IPS-20b (cell line): Measurements from ENCODE around the gene CA11.

Experiments
- H3K27ac ChIP-seq: one replicate; pipeline ENCODE4 v1.5.1; 2013; ENCODE audit warnings: low read length
- H3K27me3 ChIP-seq: 2 replicates; pipeline ENCODE4 v1.6.1; 2013; ENCODE audit warnings: mild to moderate bottlenecking, low read length, inconsistent platforms; ENCODE audit not compliant: insufficient read depth
- H3K36me3 ChIP-seq: 2 replicates; pipeline ENCODE4 v1.6.1; 2013; ENCODE audit warnings: low read depth, mild to moderate bottlenecking, inconsistent platforms, low read length, moderate library complexity; ENCODE audit not compliant: insufficient read depth
- H3K4me1 ChIP-seq: 2 replicates; pipeline ENCODE4 v1.6.1; 2013; ENCODE audit warnings: mild to moderate bottlenecking, control low read depth, inconsistent platforms, low read length, moderate library complexity; ENCODE audit not compliant: insufficient read depth
- H3K4me3 ChIP-seq: 2 replicates; pipeline ENCODE4 v1.5.1; 2013; ENCODE audit warnings: mild to moderate bottlenecking, low read length, inconsistent platforms
- H3K9ac ChIP-seq: 2 replicates; pipeline ENCODE4 v1.6.1; 2013; ENCODE audit warnings: low read depth, mild to moderate bottlenecking, inconsistent platforms, low read length, moderate library complexity
- H3K9me3 ChIP-seq: 2 replicates; pipeline ENCODE4 v1.6.1; 2013; ENCODE audit warnings: mild to moderate bottlenecking, low read depth, low read length, inconsistent platforms; ENCODE audit not compliant: insufficient read depth

CA11 gene

GRCh38 chr19:48637948-48638830 lies 7.8 kb downstream of the CA11 start:
- peak overlapping the region; percentile 85; the same call in 1 of the 2 replicates for H3K9ac ChIP-seq
- H3K27me3 ChIP-seq, result peaks cover 12% of the 10 kb centered on the region; the same call in 1 of the 2 replicates
- H3K4me3 ChIP-seq, result peak overlapping the region; percentile 71
- no peaks in the 10 kb centered on the region for H3K9me3 ChIP-seq
- H3K27ac ChIP-seq, result peak overlapping the region; percentile 89
- peaks cover 11% of the 10 kb centered on the region; the same call in 1 of the 2 replicates for H3K36me3 ChIP-seq
- H3K4me1 ChIP-seq, result peaks cover 17% of the 10 kb centered on the region; the same call in 1 of the 2 replicates

DNA sequence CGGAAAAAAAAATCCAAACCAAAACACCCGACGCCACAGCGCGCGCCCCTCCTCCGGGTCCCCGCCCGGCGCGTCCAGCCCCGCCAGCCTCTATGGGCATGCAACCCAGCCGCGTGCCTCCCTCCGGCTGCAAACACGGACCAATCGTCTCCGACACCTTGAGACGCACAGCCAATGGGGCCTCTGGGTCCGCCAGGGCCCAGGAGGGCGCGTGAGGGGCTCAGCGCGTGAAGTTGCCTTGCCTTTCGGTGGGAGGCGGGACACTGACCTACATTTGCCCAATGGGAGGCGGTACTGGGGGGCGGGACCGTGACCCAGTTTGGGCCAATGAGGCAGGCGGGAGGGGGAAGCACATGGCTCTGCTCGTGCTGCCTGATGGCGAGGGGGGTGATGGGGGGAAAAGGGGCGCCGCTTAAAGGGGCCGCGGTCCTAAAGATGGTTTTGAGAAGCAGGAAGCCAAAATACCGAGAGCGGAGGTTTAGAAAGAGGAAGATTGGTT lies 8.5 kb downstream of the CA11 start:
- H3K4me3 ChIP-seq, result peak overlapping the region; percentile 83
- H3K9ac ChIP-seq, result peak overlapping the region; percentile 85; the same call in 1 of the 2 replicates
- peaks cover 11% of the 10 kb centered on the region; the same call in 1 of the 2 replicates for H3K36me3 ChIP-seq
- no peaks in the 10 kb centered on the region for H3K9me3 ChIP-seq
- H3K27ac ChIP-seq, result peak overlapping the region; percentile 81
- peaks cover 17% of the 10 kb centered on the region; the same call in 1 of the 2 replicates for H3K4me1 ChIP-seq
- H3K27me3 ChIP-seq, result peaks cover 12% of the 10 kb centered on the region; the same call in 1 of the 2 replicates

DNA sequence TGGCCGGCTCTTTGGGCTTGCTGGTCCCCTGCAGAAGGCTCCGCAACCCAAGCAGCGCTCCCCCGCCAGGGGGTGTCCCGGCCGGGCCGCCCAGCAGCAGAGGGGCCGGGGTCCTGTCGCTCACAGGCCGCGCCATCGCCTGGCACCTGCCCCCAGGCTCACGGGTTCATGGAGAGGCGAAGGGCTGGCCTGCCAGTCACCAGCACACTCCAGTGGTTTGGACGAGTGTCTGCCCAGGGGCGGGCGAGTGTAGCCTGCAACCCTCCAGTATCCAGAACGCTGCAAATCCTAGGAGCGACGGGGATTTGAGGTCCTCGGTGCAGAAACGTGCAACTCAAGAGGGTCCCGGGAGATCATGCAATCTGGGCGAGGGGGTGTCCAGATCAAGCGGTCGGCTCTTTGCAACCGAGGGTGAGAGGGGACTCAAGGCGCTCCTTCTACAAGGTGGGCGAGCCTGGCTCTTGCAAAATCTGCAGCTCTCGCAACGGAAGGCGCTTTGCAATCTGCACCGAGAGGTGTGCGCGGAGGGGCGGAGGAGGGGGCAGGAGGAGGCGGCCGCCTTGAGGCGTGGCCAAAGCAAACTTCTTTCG lies 9.0 kb downstream of the CA11 start, which contains the start of gene DBP:
DBP (minus strand) TSS at position 521 of the 590 bp plus-strand sequence; CDS start at position 136, 385 bp downstream.
- peak within 1 kb of the TSS; percentile 85; the same call in 1 of the 2 replicates for H3K9ac ChIP-seq
- H3K36me3 ChIP-seq, result peaks cover 11% of the 10 kb centered on the region; the same call in 1 of the 2 replicates
- H3K4me1 ChIP-seq, result peaks cover 17% of the 10 kb centered on the region; the same call in 1 of the 2 replicates
- peak within 1 kb of the TSS; percentile 83 for H3K4me3 ChIP-seq
- H3K9me3 ChIP-seq, result no peaks in the 10 kb centered on the region
- peak within 1 kb of the TSS; percentile 81 for H3K27ac ChIP-seq
- H3K27me3 ChIP-seq, result peaks cover 12% of the 10 kb centered on the region; the same call in 1 of the 2 replicates

GRCh38 chr19:48635966-48636858 lies 9.8 kb downstream of the CA11 start:
- Histone ChIP-seq H3K27me3 (peaks cover 12% of the 10 kb centered on the region; the same call in 1 of the 2 replicates), H3K9me3 (no peaks in the 10 kb centered on the region), H3K9ac (peak overlapping the region; percentile 58; the same call in 1 of the 2 replicates), H3K36me3 (peaks cover 11% of the 10 kb centered on the region; the same call in 1 of the 2 replicates), H3K4me1 (peaks cover 19% of the 10 kb centered on the region; the same call in 1 of the 2 replicates), H3K4me3 (peak overlapping the region; percentile 83), H3K27ac (no peak overlapping the region)

DNA sequence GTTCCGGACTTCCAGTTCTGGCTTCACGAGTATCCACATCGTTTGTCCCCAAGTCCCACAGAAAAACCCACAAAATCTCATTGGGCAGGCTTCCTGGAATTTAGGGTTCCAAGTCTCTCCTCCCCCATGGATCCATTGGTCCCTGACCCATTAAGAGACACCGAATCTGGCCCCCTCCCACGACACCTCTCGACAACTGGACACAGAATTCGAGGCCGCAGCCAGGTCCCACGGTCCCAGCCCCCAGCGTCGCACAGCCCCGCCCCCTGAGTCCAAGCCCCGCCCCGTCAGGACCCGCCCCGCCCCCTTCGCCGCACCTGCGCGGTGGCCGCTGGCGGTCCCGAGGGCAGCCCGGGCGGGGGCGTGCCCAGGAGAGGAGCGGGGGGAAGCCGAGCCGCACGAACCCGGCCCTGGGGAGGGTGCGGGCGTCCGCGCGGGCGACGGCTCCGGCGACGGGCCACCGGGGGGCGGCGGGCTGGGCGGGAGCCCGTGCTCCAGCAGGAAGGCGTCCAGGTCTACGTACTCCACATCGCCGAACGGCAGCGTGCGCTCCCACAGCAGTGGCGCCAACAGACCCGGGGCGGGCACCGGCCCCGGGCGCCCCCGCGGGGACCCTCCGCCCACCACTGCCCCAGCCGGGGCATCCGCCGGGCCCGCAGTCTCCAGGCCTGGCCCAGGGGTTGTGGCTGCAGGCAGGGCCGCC lies 10.6 kb downstream of the CA11 start:
- Histone ChIP-seq H3K27me3 (peaks cover 12% of the 10 kb centered on the region; the same call in 1 of the 2 replicates), H3K4me1 (peaks cover 22% of the 10 kb centered on the region; the same call in 1 of the 2 replicates), H3K4me3 (peak overlapping the region; percentile 83), H3K9me3 (no peaks in the 10 kb centered on the region), H3K27ac (no peak overlapping the region), H3K9ac (peak overlapping the region; percentile 61; the same call in 1 of the 2 replicates), H3K36me3 (peaks cover 11% of the 10 kb centered on the region; the same call in 1 of the 2 replicates)

DNA sequence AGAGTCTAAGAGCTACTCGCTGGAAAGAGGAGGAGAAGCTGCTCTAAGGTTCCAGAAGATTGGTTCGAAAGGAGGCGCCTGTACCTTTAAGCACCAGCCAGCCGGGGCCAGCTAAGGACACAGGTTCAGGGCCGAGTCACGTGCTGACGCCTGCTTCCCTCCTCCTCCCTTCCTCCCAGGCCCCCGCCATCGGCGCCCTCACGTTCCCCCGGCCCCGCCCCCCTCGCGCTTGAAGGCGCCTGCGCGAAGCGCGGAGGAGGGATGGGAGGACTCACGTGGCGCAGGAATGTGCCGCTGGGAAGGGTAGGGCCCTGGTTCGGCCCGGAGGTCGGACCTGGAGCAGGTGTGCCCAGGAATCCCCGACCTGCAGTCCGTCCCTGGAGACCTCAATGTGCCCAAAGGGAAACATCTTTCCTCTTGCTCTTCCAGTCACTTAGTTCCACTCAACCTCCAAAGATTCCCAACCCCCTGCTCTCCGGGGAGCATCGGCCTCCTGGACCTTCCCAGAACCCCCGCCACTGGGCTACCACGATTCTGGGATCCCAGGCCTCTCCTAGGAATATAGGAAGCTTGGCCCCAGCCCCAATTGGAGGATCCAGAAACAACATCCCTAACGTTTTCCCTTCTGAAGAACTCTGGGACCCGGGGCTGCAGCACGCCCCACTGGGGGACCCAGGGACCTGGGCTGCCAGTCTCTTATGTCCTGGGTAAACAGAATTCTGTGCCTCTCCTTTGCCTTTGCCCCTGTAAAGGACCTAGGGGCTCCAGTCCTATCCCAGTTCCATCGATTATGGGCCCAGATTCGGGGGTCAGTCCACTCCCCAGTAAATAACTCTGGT lies 11.3 kb downstream of the CA11 start:
- H3K9me3 ChIP-seq, result no peaks in the 10 kb centered on the region

GRCh38 chr19:48634036-48634342 lies 12.0 kb downstream of the CA11 start:
- H3K36me3 ChIP-seq, result peaks cover 5% of the 10 kb centered on the region; the same call in 1 of the 2 replicates
- peaks cover 22% of the 10 kb centered on the region; the same call in 1 of the 2 replicates for H3K4me1 ChIP-seq
- H3K9me3 ChIP-seq, result no peaks in the 10 kb centered on the region
- peaks cover 12% of the 10 kb centered on the region; the same call in 1 of the 2 replicates for H3K27me3 ChIP-seq
- H3K9ac ChIP-seq, result peak overlapping the region; percentile 33; the same call in 1 of the 2 replicates
- H3K4me3 ChIP-seq, result peak overlapping the region; percentile 22
- no peak overlapping the region for H3K27ac ChIP-seq

More for the DNA sequence above, 11.3 kb downstream of the CA11 start:
- Histone ChIP-seq H3K4me1 (peaks cover 22% of the 10 kb centered on the region; the same call in 1 of the 2 replicates), H3K27ac (no peak overlapping the region), H3K36me3 (peaks cover 10% of the 10 kb centered on the region; the same call in 1 of the 2 replicates), H3K4me3 (peak overlapping the region; percentile 50), H3K9ac (peak overlapping the region; percentile 61; the same call in 1 of the 2 replicates), H3K27me3 (peaks cover 12% of the 10 kb centered on the region; the same call in 1 of the 2 replicates)

DNA sequence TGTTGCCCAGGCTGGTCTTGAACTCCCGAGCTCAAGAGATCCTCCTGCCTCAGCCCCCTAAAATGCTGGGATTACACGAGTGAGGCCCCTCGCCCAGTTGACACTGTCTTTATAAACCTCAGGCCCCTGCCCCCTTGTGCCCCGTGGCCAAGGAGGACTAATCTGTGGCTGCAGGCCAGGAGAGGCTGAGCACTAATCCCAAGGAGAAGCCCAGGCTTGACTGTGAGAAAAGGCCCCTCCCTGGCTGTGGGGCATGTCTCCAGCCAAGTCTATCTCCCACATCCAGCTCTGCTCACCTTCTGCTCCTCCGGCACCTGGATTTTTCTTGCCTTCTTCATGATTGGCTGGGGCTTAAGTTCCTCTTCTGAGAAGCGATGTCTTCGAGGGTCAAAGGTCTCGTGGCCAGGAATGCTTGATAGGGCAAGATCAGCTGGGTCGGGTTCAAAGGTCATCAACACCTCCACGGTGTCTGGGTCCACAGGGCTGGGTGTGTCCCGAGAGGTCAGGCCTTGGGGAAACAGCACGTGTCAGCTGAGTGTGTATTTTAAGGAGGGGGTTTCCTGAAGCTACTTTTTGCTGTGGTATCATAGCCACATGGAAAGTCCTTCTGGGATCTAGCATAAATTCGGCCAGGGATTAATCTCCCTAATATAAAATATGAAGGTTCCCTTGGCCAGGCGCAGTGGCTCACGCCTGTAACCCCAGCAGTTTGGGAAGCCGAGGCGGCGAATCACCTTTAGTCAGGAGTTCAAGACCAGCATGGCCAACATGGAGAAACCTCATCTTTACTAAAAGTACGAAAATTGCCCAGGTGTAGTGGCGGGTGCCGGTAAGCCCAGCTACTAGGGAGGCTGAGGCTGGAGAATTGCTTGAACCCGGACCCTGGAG lies 12.6 kb downstream of the CA11 start:
- H3K4me3 ChIP-seq, result no peak overlapping the region

GRCh38 chr19:48632692-48633147 lies 13.3 kb downstream of the CA11 start:
- H3K9me3 ChIP-seq, result no peaks in the 10 kb centered on the region
- no peak overlapping the region for H3K9ac ChIP-seq
- peaks cover 12% of the 10 kb centered on the region; the same call in 1 of the 2 replicates for H3K27me3 ChIP-seq
- no peak overlapping the region for H3K4me3 ChIP-seq
- peaks cover 17% of the 10 kb centered on the region; the same call in 1 of the 2 replicates for H3K4me1 ChIP-seq
- H3K27ac ChIP-seq, result no peak overlapping the region
- H3K36me3 ChIP-seq, result no peaks in the 10 kb centered on the region

More for the DNA sequence above, 12.6 kb downstream of the CA11 start:
- no peak overlapping the region for H3K27ac ChIP-seq
- H3K4me1 ChIP-seq, result peaks cover 18% of the 10 kb centered on the region; the same call in 1 of the 2 replicates
- peaks cover 12% of the 10 kb centered on the region; the same call in 1 of the 2 replicates for H3K27me3 ChIP-seq
- H3K9ac ChIP-seq, result no peak overlapping the region
- H3K36me3 ChIP-seq, result peaks cover under 1% of the 10 kb centered on the region; the same call in 1 of the 2 replicates
- H3K9me3 ChIP-seq, result no peaks in the 10 kb centered on the region
